SK-N-MC (cell line): ENCODE measurements around the gene ACOXL.

Source experiments
- DNase-seq: peaks from one replicate; pipeline ENCODE4 v3.0.0-alpha.2; 2011; ENCODE audit warnings: low read depth, low spot score
- H3K27ac ChIP-seq: fragments of 200-600 bp; sonication (generic); 2 replicates; pipeline ENCODE4 v1.5.1; 2016; ENCODE audit warnings: mixed run types
- H3K36me3 ChIP-seq: fragments of 200-600 bp; sonication (generic); 2 replicates; pipeline ENCODE4 v1.6.1; 2017; ENCODE audit warnings: antibody characterized with exemption, low read length, mixed read lengths; ENCODE audit not compliant: insufficient read depth
- H3K4me3 ChIP-seq: fragments of 200-600 bp; sonication (generic); 2 replicates; pipeline ENCODE4 v1.5.1; 2016
- H3K9ac ChIP-seq: fragments of 200-600 bp; sonication (generic); 2 replicates; pipeline ENCODE4 v1.8.0; 2017; ENCODE audit warnings: mixed run types, mixed read lengths; ENCODE audit not compliant: insufficient read length
- H3K9me3 ChIP-seq: fragments of 200-600 bp; sonication (generic); 2 replicates; pipeline ENCODE4 v1.6.1; 2017; ENCODE audit warnings: low read depth, mild to moderate bottlenecking, antibody characterized with exemption, low read length, moderate library complexity, mixed read lengths
- EZH2 ChIP-seq: fragments of 200-600 bp; sonication (generic); IDR thresholded peaks from one replicate; pipeline ENCODE4 v1.6.1; 2017; ENCODE audit warnings: antibody characterized with exemption
- FOXP2 ChIP-seq: optimal IDR thresholded peaks from 2 replicates; pipeline ENCODE3; 2011; ENCODE audit warnings: mild to moderate bottlenecking, moderate library complexity; ENCODE audit not compliant: insufficient read depth; ENCODE audit errors: extremely low read length, control extremely low read depth
- POLR2AphosphoS5 ChIP-seq: IDR thresholded peaks from 2 replicates; pipeline ENCODE4 v1.6.1; 2012; ENCODE audit warnings: mild to moderate bottlenecking, low read depth, low read length, borderline replicate concordance

ACOXL gene

DNA sequence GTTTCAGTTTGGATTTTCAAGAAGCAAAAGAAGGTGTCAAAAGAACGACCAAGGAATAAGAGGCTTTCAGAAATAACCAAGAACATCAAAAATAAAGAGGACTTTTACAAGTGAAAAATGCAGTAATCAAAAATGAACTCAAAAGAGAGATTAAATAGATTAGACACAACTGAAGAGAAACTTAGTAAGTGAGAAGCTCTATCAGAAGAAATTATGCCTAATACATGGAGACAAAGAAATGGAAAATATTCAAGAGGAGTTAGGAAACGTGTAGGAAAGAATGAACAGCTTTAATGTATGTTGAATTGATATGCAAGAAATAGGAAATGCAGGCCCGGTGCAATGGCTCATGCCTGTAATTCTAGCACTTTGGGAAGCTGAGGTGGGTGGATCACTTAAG lies 145.8 kb downstream of the ACOXL start:
- no peak overlapping the region for H3K27ac ChIP-seq
- H3K4me3 ChIP-seq = no peak overlapping the region
- no peak for TF ChIP-seq POLR2AphosphoS5
- TF ChIP-seq FOXP2 = no peak
- no peak for TF ChIP-seq EZH2
- H3K9me3 ChIP-seq = no peaks in the 10 kb centered on the region
- no peak for DNase-seq
- no peak overlapping the region for H3K9ac ChIP-seq
- H3K36me3 ChIP-seq = no peaks in the 10 kb centered on the region

DNA sequence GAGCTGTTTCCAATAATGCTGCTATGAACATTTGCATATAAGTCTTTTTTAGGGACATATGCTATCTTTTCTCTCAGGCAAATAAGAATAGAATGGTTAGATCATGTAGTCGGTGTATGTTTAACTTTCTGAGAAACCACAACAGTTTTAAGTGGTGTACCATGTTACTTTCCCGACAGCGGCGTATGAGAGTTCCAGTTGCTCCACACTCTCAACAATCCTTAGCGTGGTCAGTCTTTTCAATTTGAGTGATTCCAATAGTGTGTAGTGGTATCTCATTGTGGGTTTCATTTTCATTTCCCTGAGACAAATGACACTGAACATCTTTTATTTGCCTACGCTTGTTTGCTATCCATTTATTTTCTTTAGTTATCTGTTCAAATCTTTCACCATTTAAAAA lies 149.5 kb downstream of the ACOXL start:
- Histone ChIP-seq H3K27ac (no peak overlapping the region), H3K4me3 (no peak overlapping the region)

DNA sequence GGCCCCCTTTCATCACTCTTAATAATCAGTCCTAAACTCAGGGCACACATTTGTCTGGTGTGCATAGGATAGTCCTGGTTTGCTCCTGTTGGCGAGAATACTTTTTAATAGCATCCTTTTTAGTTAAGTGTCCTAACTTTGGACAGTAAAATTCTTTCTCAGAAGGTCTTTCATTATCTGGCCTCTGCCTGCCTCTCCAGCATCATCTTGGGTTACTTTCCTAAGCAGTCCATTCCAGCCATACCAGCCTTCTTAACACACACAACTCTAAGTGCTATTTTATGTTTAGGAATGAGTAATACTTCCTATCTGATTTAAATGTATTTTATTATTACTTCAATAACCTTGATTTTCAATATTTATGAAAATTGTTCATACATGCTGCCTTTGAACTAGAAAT lies 151.0 kb downstream of the ACOXL start:
- Histone ChIP-seq H3K36me3 (no peaks in the 10 kb centered on the region), H3K27ac (no peak overlapping the region), H3K9ac (no peak overlapping the region), H3K9me3 (no peaks in the 10 kb centered on the region), H3K4me3 (no peak overlapping the region)
- TF ChIP-seq POLR2AphosphoS5 = no peak
- TF ChIP-seq EZH2 = no peak
- no peak for TF ChIP-seq FOXP2
- no peak for DNase-seq

More for the DNA sequence above, 149.5 kb downstream of the ACOXL start:
- Histone ChIP-seq H3K9me3 (no peaks in the 10 kb centered on the region), H3K9ac (no peak overlapping the region), H3K36me3 (no peaks in the 10 kb centered on the region)
- no peak for TF ChIP-seq EZH2
- DNase-seq = no peak

DNA sequence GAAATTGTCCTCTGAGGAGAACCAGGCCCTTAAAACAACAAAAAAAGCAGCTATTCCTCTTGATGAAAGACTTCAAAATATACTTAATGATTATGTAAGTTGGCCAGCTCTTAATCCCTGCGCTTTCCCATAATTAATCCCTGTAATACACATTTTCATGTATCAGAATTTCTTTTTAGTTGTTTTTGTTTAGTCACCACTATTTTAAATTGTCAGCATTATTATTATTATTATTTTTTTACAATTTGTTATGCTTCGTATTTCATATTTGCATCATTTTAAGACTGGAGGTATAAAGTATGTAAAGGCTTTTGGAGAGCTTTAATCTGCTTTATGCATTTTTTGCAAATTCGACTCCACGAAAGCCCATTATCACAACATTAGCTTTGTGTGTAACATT lies 152.9 kb downstream of the ACOXL start:
- H3K36me3 ChIP-seq = no peaks in the 10 kb centered on the region
- H3K27ac ChIP-seq = no peak overlapping the region
- H3K9me3 ChIP-seq = no peaks in the 10 kb centered on the region
- DNase-seq = no peak
- H3K9ac ChIP-seq = no peak overlapping the region
- TF ChIP-seq POLR2AphosphoS5 = no peak
- TF ChIP-seq EZH2 = no peak
- TF ChIP-seq FOXP2 = no peak
- no peak overlapping the region for H3K4me3 ChIP-seq

DNA sequence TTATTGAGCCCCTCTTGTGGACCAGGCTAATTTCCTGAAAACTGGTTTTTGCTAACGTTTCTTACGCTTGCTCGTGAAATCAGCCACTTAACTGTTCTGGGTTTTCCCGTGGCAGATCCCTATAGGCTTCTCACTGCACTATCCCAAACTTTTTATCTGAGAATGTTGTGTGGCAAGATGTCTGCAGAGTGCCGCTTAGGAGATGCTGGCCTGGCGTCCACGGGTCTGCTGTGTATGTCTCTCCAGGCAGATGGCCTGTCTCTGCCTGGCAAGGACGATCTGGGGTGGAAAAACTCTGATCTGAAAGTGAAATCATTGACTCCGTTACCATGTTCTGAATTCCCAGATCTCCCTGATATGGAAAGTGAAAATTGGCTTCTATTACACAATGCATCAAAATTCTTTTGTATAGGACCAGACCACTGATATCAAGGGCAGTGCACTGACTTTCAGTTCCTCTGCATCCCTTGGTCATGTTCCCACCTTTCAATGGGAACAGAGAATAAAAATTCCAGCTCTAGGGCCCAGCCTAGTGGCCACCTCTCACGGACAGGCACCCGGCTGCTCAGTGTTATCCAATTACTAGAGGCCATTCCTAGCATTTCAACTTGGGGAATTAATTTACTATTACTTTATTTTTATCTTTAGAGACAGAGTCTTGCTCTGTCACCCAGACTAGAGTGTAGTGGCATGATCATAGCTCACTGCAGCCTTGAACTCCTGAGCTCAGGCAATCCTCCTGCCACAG lies 154.6 kb downstream of the ACOXL start:
- no peaks in the 10 kb centered on the region for H3K36me3 ChIP-seq
- DNase-seq = no peak
- TF ChIP-seq POLR2AphosphoS5 (no peak), FOXP2 (no peak), EZH2 (no peak)
- H3K9me3 ChIP-seq = no peaks in the 10 kb centered on the region
- H3K4me3 ChIP-seq = no peak overlapping the region
- H3K9ac ChIP-seq = no peak overlapping the region
- H3K27ac ChIP-seq = no peak overlapping the region

DNA sequence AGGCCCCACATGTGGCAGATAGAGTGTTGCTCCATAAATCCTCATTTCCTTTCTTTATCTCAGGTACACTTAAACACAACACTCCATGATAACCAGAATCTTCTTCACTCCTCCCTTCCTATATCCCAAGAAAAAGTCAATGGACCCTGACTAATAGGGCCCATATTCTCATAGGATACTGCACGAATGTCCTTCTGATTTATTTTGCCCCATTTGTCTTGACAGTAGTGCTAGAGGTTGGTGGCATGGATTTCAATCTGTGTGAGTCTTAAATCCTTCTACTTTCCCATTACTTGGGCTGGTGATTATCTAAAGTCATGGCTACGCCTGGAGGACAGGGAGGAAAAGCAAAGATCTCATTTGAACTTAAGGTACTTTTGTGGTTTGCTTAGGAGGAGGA lies 156.0 kb downstream of the ACOXL start:
- Histone ChIP-seq H3K27ac (no peak overlapping the region), H3K9ac (no peak overlapping the region), H3K4me3 (no peak overlapping the region), H3K9me3 (no peaks in the 10 kb centered on the region), H3K36me3 (no peaks in the 10 kb centered on the region)
- TF ChIP-seq FOXP2 (no peak), EZH2 (no peak), POLR2AphosphoS5 (no peak)
- no peak for DNase-seq

DNA sequence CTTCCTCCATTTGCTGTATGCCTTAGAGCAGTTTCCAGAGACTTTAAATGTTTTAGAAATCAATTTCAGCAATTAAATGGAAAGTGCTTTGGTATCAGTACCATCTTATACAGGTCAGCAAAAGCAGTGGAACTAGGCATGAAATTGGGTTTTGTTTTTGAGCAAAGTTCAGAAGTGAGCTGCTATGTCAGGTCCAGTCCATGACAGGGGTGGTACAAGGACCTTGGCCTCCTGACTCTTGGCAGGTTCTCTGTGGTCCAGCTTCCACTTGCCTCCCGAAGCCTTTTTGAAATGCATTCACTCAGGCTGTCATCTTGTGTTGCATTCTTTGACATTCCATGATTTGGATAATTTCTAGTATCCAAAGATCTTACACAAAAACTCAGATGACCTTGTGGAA lies 159.3 kb downstream of the ACOXL start:
- Histone ChIP-seq H3K9me3 (no peaks in the 10 kb centered on the region), H3K9ac (no peak overlapping the region), H3K4me3 (no peak overlapping the region), H3K36me3 (no peaks in the 10 kb centered on the region), H3K27ac (no peak overlapping the region)
- no peak for DNase-seq
- TF ChIP-seq EZH2 = no peak
- TF ChIP-seq POLR2AphosphoS5 = no peak
- TF ChIP-seq FOXP2 = no peak

DNA sequence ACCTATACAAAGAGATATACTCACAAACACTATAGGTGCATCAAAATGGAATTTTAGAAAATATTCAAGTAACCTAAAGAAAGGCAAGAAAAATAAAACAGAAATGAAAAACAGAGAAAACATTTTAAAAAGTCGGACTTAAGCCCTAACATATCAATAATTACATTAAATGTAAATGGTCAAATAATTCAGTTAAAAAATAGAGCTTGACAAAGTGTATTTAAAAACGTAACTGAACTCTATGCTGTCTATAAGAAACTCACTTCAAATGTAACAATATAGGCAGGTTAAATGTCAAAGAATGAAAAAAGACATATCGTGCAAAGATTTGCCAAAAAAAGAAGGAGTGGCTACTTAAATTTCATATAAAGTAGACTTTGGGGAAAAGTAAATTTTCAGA lies 163.9 kb downstream of the ACOXL start:
- no peaks in the 10 kb centered on the region for H3K36me3 ChIP-seq
- TF ChIP-seq FOXP2 (no peak), EZH2 (no peak), POLR2AphosphoS5 (no peak)
- H3K9ac ChIP-seq = no peak overlapping the region
- DNase-seq = no peak
- no peak overlapping the region for H3K4me3 ChIP-seq
- no peak overlapping the region for H3K27ac ChIP-seq
- no peaks in the 10 kb centered on the region for H3K9me3 ChIP-seq

DNA sequence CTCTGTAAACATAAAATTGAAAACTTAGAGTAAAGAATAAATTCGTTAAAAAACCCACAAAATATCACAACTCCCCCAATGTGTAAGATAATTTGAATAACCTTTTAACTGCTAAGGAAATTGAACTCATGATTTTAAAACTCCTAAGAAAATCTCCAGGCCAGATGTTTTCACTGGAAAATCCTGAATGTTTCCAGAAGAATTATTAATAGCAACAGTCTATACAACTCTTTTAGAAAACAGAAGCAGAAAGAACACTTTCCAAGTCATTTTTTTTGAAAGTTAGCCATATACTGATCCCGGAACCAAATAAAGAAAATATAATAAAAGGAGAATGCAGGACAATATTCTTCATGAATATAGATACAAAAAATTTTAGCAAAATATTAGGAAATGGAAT lies 165.6 kb downstream of the ACOXL start:
- H3K27ac ChIP-seq = no peak overlapping the region
- DNase-seq = no peak

More for the DNA sequence above, 165.6 kb downstream of the ACOXL start:
- Histone ChIP-seq H3K4me3 (no peak overlapping the region), H3K9ac (no peak overlapping the region), H3K9me3 (no peaks in the 10 kb centered on the region), H3K36me3 (no peaks in the 10 kb centered on the region)
- TF ChIP-seq FOXP2 (no peak), EZH2 (no peak), POLR2AphosphoS5 (no peak)
